Forelimb muscle (tissue), 1 donor: Measurements from ENCODE around the gene CTSL. TPM values are rescaled to one million over a fixed set of nuclear protein-coding genes. Genes with fewer than 3 reads are reported as not detected.
"Not testable (repeated sequence)": the region's sequence is repeated elsewhere in the genome, so short reads cannot be mapped to it uniquely, and the experiment has no call there.

Experiments used
- DNase-seq: peaks from one replicate; pipeline ENCODE4 v3.0.0-alpha.2; 2013; ENCODE audit warnings: low read depth
- polyA plus RNA-seq: library from polyadenylated mRNA; unstranded; fragments of 120-200 nt; gene quantifications from one replicate; pipeline ENCODE4 v1.2.1, GENCODE V29; 2013; ENCODE audit not compliant: insufficient read length

Gene CTSL
- polyA plus RNA-seq, 1 donor: 37.8 TPM

GRCh38 chr9:87722393-87723088 lies 3.4 kb upstream of the CTSL start:
- DNase-seq: no peak

DNA sequence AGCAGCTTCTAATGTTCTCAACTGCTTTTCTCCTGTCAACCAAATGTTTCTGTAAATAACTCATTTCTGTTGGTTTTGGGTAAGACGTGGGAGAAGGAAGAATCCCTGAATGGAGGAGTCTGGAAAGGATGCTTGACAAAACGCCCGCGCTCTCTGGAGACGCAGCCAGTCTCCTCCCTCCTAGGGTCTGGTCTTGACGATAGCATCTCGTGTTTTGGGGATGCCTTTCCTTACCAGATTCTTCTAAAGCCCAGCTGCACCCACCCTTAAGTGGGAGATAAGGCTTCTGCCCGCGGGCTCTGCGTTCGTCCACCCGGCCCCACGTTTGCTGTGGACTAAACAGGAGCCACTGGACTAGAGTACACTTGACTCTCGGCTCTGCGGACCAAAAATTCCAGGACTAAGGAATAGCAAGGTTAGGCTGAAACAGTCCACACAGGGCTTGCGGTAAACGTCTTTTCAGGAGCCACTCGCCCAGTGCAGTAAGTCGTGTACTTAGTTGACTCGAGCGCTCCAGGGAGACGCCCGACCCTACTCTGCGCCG lies 491 bp upstream of the CTSL start:
- no peak for DNase-seq

DNA sequence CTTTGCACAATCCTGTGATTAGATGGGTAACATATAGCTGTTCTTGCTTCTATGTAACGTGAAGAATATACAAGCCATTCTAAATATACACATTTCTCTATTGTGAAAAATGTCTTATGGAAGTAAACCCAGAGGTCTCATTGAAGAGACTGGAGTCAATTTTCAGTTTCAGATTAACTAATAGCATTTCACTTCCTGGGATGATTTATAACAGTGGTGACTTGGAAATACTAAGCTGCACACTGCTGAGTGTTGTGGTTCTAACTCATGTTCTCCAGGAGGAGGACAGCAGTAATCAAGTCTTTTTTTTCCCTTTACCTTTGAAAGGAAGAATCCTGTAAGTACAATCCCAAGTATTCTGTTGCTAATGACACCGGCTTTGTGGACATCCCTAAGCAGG lies 3.3 kb downstream of the CTSL start:
- DNase-seq: no peak

- no peak for DNase-seq
Measured at GRCh38 chr9:87731321-87731720, 5.4 kb downstream of the CTSL start.

- DNase-seq: no peak
Measured at GRCh38 chr9:87732344-87732743, 6.4 kb downstream of the CTSL start.

DNA sequence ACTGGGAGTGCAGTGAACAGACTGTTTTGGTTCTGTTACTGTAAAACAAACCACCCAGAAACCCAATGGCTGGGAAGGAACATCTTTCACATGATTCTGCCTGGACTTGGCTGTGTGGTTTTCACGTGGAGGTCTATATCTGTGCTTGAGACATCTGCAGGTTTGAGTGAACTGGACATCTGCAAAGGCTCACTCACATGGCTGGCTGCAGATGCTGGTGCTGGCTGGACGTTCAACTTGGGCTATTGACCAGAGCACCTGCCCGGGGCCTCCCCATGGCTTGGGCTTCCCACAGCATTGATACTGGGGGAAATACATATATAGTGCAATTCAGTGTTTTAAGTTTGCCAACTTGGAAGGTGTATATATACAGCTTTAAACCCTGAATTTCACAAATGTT lies 6.8 kb downstream of the CTSL start:
- no peak for DNase-seq

GRCh38 chr9:87733273-87734052 lies 7.5 kb downstream of the CTSL start:
- DNase-seq: no peak

GRCh38 chr9:87734106-87734505 lies 8.2 kb downstream of the CTSL start:
- no peak for DNase-seq

DNA sequence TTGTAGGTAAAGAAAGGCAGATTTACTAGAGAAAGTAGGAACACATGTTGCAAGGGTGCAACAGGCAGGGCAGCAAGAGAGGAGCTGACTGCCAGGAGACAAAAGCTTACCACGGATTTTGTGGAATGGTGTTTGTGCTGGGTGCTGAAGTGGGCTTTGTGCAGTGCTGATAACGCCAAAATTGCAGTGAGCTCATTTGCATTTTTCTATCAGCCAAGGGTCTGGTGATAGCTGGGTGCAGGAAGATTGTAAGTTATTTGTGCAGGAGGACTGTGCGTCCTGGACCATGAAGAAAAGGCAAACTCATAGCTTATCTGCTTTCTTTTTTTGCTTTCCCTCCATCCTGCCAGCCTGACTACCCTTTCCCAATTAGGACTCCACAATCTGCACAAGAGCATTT lies 13.6 kb downstream of the CTSL start:
- DNase-seq: no peak

- DNase-seq: no peak
Measured at GRCh38 chr9:87740209-87740608, 14.3 kb downstream of the CTSL start.

- DNase-seq: no peak
Measured at GRCh38 chr9:87741326-87741725, 15.4 kb downstream of the CTSL start.

- no peak for DNase-seq
Measured at GRCh38 chr9:87741891-87742290, 16.0 kb downstream of the CTSL start.

- no peak for DNase-seq
Measured at GRCh38 chr9:87742813-87743428, 17.0 kb downstream of the CTSL start.

DNA sequence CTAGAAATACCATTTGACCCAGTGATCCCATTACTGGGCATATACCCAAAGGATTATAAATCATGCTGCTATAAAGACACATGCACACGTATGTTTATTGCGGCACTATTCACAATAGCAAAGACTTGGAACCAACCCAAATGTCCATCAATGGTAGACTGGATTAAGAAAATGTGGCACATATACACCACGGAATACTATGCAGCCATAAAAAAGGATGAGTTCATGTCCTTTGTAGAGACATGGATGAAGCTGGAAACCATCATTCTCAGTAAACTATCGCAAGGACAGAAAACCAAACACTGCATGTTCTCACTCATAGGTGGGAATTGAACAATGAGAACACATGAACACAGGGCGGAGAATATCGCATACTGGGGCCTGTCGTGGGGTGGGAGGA lies 18.3 kb downstream of the CTSL start:
- not testable (repeated sequence) for DNase-seq

- DNase-seq: no peak
Measured at GRCh38 chr9:87746186-87746585, 20.3 kb downstream of the CTSL start.

DNA sequence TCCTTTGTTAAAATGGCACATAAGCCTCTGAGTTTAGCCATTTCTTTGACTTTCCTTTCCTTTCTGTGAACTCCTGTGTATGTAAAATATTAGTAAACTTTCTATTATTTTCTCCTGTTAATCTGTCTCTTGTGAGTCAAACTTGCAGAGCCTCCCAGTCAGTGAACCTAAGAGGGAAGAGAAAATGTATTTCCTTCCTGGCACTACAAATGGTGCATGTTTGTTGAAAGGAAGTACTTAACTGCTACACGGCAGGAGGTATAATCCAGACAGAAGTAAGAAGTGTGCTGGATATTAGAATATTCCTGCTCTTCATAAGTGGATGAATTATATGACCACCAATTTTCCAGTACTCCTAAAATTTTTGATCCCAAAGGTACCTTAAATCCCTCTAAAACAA lies 23.0 kb downstream of the CTSL start:
- DNase-seq: no peak

DNA sequence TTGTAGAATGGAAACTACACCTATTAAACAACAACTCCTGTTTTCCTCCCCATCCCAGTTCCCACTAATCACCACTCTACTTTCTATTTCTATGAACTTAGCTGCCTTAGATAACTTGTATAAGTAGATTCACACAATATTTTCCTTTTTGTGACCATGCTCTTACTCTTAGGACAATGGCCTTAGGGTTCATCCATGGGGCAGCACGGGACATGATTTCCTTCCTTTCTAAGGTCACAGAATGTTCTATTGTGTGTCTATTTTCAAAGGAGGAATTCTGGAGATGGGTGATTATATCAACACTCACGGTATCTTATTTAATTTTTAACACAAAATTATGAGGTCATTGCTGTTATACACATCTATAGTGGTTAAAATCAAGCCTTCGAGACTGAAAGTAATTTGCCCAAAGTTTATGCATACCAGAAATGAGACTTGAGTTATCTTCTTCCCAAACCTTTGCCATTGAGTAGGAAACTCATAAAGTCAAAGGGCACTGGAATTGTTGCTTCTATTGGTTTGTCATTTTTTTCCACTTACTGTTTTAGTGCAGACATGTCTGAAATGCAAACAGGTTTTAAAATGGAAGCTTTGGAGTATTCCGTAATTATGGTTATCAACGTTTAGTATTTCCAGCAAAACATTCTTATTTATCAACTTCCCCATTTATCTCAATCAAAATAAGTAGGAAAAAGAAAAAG lies 23.6 kb downstream of the CTSL start:
- no peak for DNase-seq

DNA sequence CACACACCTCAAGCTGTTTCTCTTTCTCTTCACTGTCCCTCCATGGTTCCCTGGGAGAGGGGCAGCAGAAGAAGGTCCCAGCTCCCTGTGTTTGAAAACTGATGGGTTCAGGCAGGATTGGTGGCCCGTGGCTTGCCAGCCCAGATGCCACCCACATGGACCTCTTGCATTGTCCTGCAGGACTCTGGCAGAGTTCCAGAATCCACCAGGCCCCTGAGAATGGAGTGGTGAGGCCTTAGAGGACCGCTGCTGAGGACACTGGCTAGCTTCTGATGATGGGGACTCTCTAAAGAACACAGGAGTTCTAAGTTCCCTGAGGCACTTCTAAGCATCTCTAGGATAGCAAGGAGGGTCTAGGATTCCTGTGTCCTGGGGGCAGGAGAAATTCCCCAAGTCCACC lies 24.8 kb downstream of the CTSL start:
- DNase-seq: no peak

GRCh38 chr9:87751423-87751822 lies 25.5 kb downstream of the CTSL start:
- DNase-seq: no peak

- no peak for DNase-seq
Measured at GRCh38 chr9:87751868-87752267, 25.9 kb downstream of the CTSL start.

DNA sequence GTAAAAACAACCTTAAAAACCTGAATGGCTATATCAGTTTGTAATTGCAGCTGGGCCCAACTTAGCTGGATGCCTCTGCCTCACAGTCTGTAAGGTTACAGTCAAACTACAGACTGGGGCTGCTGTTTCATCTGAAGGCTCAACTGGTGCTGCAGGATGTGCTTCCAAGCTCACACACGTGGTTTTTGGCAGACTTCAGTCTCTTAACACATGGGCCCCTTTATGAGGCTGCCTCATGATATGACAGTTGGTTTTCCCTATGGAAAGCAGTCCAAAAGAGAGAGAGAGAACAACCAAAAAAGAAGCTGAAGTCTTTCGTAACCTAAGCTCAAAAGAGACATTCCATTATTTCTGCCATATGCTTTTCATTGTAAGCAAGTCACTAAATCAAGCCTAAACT lies 27.4 kb downstream of the CTSL start:
- DNase-seq: no peak

DNA sequence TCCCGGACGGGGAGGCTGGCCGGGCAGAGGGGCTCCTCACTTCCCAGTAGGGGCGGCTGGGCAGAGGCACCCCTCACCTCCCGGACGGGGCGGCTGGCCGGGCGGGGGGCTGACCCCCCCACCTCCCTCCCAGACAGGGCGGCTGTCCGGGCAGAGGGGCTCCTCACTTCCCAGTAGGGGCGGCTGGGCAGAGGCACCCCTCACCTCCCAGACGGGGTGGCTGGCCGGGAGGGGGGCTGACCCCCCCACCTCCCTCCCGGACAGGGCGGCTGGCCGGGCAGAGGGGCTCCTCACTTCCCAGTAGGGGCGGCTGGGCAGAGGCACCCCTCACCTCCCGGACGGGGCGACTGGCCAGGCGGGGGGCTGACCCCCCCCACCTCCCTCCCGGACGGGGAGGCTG lies 32.4 kb downstream of the CTSL start:
- DNase-seq: not testable (repeated sequence)
